Small intestine (tissue), 7 donors: ENCODE measurements around the gene ILF3. TPM values are rescaled to one million over a fixed set of nuclear protein-coding genes. Genes with fewer than 3 reads are reported as not detected.

Experiments
- DNase-seq, 2 donors: peaks; one replicate each; pipeline versions ENCODE4 v3.0.0 to v3.0.0-alpha.2; 2013
- FAIRE-seq: peaks from 2 replicates; lab custom pipeline; 2012; peaks lifted over from hg19 to GRCh38; lab: Jason Lieb, UNC
- H3K27ac ChIP-seq, 3 donors: one replicate each; pipeline ENCODE4 v1.5.1; 2013; ENCODE audit warnings: low read length in 2 of 3, mild to moderate bottlenecking in 2 of 3, control low read depth in 1 of 3, inconsistent platforms in 1 of 3, low read depth in 1 of 3, moderate library complexity in 1 of 3
- H3K27me3 ChIP-seq, 3 donors: one replicate each; pipeline ENCODE4 v1.6.1; 2013; ENCODE audit warnings: low read length in 3 of 3, inconsistent platforms in 1 of 3; ENCODE audit not compliant: control insufficient read depth in 3 of 3, insufficient read depth in 3 of 3
- H3K36me3 ChIP-seq, 3 donors: one replicate each; pipeline ENCODE4 v1.6.1; 2013; ENCODE audit warnings: low read length in 3 of 3, inconsistent platforms in 1 of 3, low read depth in 1 of 3, mild to moderate bottlenecking in 1 of 3, moderate library complexity in 1 of 3; ENCODE audit not compliant: control insufficient read depth in 3 of 3, insufficient read depth in 2 of 3
- H3K4me1 ChIP-seq, 3 donors: one replicate each; pipeline ENCODE4 v1.6.1; 2013; ENCODE audit warnings: low read length in 2 of 3, inconsistent platforms in 1 of 3, low read depth in 1 of 3, mild to moderate bottlenecking in 1 of 3, moderate library complexity in 1 of 3; ENCODE audit not compliant: control insufficient read depth in 3 of 3, insufficient read depth in 2 of 3
- H3K4me3 ChIP-seq, 3 donors: one replicate each; pipeline ENCODE4 v1.5.1; 2013; ENCODE audit warnings: low read length in 3 of 3, control low read depth in 1 of 3, inconsistent platforms in 1 of 3, low read depth in 1 of 3, mild to moderate bottlenecking in 1 of 3, moderate library complexity in 1 of 3
- H3K9me3 ChIP-seq, 2 donors: one replicate each; pipeline ENCODE4 v1.6.1; 2013; ENCODE audit warnings: low read depth in 1 of 2, low read length in 1 of 2; ENCODE audit not compliant: control insufficient read depth in 2 of 2, insufficient read depth in 1 of 2
- WGBS, 3 donors: extraction: QIAGEN DNeasy Blood & Tissue Kit; methylation state at CpG; one replicate each; pipeline ENCODE4 v1.1.7; 2013; 5-methylcytosine and 5-hydroxymethylcytosine counted together
- polyA plus RNA-seq, 4 donors: library from polyadenylated mRNA; stranded (reverse) in 3 of 4; unstranded in 1 of 4; fragments of 200-250 nt in 3 of 4; fragments of 120-200 nt in 1 of 4; gene quantifications; one replicate each; pipeline versions ENCODE4 v1.2.1 to v1.2.3, GENCODE V29; 2013
- donor health status: healthy with polysubstance abuse.
- donor health status: control.
- donor health status: control.
- donor health status: Bipolar disorder and iron deficiency.
- donor health status: healthy.

ILF3 gene
- polyA plus RNA-seq, 4 donors, result 37.3 to 170 (median 87.6) TPM

DNA sequence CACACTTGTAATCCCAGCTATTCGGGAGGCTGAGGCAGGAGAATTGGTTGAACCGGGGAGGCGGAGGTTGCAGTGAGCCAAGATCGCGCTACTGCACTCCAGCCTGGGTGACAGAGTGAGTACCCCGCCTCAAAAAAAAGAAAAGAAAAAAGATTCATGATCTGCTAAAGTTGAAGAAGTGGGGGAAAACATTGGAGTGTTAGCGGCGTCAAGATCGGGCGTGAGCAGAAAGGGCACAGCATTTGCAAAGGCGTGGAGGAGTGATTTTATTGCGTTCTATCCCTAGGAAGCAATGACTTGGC, 62.9 kb downstream of the ILF3 start:
- DNase-seq (no peak), FAIRE-seq (no peak)
- peak overlapping the region in 1 of 3 donors; percentile 18 for H3K4me3 ChIP-seq
- no peaks in the 10 kb centered on the region for H3K27me3 ChIP-seq
- WGBS, 3 donors, result 15 to 24% (median 20%) methylated on average over 12 of the region's 12 CpGs
- no peaks in the 10 kb centered on the region for H3K9me3 ChIP-seq
- peak overlapping the region in 2 of 3 donors; percentile 2 to 48 for H3K27ac ChIP-seq
- peaks cover 0 to 36% (median 2%) of the 10 kb centered on the region in 3 donors for H3K36me3 ChIP-seq
- H3K4me1 ChIP-seq, result peaks cover 0 to 37% (median 6%) of the 10 kb centered on the region in 3 donors

DNA sequence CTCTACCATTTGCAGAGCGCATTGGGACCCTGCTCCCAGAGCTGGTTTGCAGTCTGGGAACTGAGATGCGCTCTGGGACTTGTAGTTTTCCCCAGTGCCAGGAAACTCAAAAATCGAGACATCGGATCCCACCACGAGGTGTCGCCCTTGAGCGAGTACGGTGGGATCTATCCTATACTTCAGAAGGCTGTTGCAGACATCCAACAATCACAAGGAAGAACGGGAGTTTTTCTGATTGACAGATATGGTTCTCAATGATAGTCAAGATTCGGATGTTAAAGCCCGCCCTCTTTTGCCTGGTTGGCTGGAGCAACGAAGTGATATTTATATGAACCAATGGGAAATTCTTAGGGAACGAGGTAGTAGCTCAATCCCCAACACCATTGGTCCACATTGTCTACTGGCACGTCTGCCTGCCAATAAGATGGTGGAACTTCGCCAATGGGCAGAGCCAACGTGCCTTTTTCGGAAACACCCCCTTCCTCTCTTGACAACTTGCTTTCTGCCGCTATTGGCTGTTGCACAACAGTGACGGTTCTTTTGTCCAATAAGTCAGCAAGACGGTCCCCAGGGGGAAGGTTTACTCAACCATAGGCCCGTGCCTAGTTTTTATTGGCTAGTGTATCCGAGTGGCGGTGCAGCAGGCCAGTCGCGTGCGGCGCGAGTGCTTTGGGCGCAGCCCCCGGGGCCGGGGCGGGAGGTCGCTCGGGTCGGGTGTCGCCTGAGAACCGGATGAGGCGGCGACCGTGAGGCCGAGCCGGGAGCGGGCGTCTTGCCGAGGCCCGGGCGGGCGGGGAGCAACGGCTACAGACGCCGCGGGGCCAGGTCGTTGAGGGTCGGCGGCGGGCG, 63.4 kb downstream of the ILF3 start, which contains the start of gene DNM2:
TSS of gene DNM2 (plus strand) at position 724 of the 849 bp plus-strand sequence. CDS start 164 bp downstream, outside the sequence.
- no peaks in the 10 kb centered on the region for H3K9me3 ChIP-seq
- FAIRE-seq, result peak; percentile 95
- no peaks in the 10 kb centered on the region for H3K27me3 ChIP-seq
- peaks cover 0 to 32% (median 6%) of the 10 kb centered on the region in 3 donors for H3K4me1 ChIP-seq
- WGBS, 3 donors, result 1% methylated on average over 49 to 57 of the region's 57 CpGs
- peak within 1 kb of the TSS; percentile 71 to 91 (median 79) for H3K4me3 ChIP-seq
- H3K27ac ChIP-seq, result peak within 1 kb of the TSS; percentile 72 to 87 (median 87)
- peaks cover 0 to 37% (median 2%) of the 10 kb centered on the region in 3 donors for H3K36me3 ChIP-seq
- peak; percentile 100 for DNase-seq

DNA sequence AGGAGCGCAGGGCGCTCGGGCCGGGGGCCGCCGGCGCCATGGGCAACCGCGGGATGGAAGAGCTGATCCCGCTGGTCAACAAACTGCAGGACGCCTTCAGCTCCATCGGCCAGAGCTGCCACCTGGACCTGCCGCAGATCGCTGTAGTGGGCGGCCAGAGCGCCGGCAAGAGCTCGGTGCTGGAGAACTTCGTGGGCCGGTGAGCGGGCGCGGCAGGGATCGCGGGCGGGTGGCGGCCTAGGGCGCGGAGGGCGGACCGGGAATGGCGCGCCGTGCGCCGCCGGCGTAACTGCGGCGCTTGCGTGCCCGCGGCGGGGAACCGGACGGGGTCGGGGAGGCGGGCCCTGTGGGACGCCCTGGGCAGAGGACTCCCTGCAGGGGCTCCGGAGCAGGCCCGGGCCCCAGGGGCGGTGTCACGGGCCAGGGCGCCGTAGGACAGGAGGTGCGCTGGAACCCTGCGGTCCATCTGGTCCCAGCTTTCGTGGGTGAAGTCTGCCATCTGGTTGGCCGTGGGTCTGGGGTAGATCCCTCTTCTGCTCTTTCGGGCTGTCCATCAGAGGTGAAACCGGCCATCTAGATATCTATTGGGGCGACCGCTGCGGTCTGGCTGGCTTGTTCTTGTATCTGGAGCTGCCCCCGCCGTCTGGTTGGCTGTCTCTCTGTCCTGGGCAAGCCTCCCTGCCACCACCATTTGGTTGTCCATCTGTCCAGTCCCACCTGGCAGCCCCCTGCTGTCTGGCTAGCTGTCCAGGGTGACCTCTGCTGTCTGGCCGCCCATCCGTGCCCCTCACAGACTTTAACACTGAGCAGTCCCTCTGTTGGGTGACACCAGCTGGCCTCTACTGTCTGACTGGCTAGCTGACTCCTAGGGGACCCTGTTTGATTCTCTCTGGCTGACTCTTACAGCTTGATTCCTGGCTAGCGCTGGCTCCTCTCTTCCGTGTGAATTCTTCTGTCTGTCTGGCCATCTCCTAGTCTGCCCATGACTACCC, 64.4 kb downstream of the ILF3 start:
- WGBS, 3 donors, result 0 to 1% (median 0%) methylated on average over 58 to 70 of the region's 70 CpGs
- H3K27me3 ChIP-seq, result no peaks in the 10 kb centered on the region
- H3K9me3 ChIP-seq, result no peaks in the 10 kb centered on the region
- DNase-seq, result peak; percentile 34 to 77
- peak overlapping the region; percentile 72 to 87 (median 87) for H3K27ac ChIP-seq
- peak overlapping the region; percentile 71 to 91 (median 79) for H3K4me3 ChIP-seq
- FAIRE-seq, result no peak
- peaks cover 0 to 36% (median 2%) of the 10 kb centered on the region in 3 donors for H3K36me3 ChIP-seq
- peaks cover 0 to 23% (median 6%) of the 10 kb centered on the region in 3 donors for H3K4me1 ChIP-seq

DNA sequence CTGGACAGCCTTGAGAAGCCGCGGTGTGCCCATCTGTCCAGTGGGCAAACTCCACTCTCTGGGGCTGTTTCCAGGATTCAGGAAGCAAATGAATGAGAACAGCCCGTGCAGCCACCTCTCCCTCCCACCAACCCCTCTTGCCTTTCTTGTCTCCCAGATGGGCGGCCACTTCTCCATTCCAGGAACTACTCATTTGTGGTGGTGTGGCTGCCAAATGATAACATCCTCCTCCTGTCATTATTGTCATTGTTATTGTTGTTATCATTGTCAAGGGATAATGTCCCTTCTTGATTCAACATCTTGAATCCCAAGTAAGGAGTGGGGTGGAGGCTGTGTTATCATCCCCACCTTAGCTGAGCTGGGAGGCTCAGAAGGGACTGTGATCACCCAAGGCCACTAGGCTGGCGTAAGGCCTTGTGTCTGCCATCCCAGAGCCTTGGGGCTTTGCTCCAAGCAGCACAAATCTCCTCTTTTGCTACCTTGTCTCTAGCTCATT, 65.4 kb downstream of the ILF3 start:
- Histone ChIP-seq H3K4me3 (peak overlapping the region; percentile 71 to 91 (median 79)), H3K27ac (peak overlapping the region; percentile 72 to 87 (median 87)), H3K36me3 (peaks cover 0 to 43% (median 4%) of the 10 kb centered on the region in 3 donors), H3K9me3 (no peaks in the 10 kb centered on the region), H3K27me3 (no peaks in the 10 kb centered on the region), H3K4me1 (peaks cover under 1 to 18% (median 6%) of the 10 kb centered on the region in 3 donors)
- FAIRE-seq (no peak), DNase-seq (peak; percentile 39 to 56)
- WGBS, 3 donors, result 18 to 33% (median 25%) methylated on average over 5 of the region's 5 CpGs

DNA sequence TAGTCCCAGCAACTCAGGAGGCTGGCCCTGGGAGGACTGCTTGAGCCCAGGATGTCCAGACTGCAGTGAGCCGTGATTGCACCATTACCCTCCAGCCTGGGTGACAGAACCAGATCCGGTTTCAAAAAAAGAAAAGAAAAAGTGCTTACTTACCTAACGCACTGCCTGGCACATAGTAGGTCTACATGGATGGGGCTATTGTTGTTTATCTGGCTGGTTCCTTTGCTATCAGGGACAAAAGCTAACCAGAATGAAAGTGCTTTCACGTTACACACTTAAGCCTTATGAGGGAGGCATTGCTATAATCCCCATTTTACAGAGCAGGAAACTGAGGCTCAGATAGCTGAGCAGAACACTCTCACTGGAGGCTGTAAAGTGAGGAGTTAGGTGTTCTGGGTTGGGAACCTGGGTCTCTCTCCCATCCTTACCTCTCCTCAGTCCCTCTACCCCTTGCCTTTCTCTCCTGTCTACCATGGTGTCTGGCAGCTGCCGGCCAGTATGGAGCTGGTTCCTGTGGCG, 66.5 kb downstream of the ILF3 start:
- Histone ChIP-seq H3K9me3 (no peaks in the 10 kb centered on the region), H3K27ac (peak overlapping the region in 1 of 3 donors; percentile 13), H3K4me3 (no peak overlapping the region), H3K36me3 (peaks cover 0 to 54% (median 4%) of the 10 kb centered on the region in 3 donors), H3K27me3 (no peaks in the 10 kb centered on the region), H3K4me1 (peaks cover 6 to 18% (median 8%) of the 10 kb centered on the region in 3 donors)
- DNase-seq (no peak), FAIRE-seq (no peak)
- WGBS, 3 donors, result 88 to 90% (median 90%) methylated on average over 6 of the region's 6 CpGs

DNA sequence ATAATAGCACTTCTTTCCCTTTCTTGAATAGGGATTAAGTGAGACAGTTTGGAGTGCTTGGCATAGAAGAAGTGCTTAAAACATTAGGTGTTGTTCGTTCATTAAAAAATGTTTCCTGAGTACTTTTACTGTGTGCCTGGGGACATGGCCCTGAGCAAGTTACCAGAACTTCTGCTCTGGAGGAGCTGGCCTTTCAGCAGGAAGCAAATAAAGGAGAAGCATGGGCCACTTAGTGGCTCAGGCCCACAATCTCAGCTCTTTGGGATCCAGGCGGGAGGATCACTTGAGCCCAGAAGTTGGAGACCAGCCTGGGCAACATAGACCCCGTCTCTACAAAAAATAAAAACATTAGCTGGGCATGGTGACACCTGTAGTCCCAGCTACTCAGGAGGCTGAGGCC, 69.4 kb downstream of the ILF3 start:
- Histone ChIP-seq H3K36me3 (peaks cover 0 to 73% (median 4%) of the 10 kb centered on the region in 3 donors), H3K27me3 (no peaks in the 10 kb centered on the region), H3K27ac (no peak overlapping the region), H3K9me3 (no peaks in the 10 kb centered on the region), H3K4me1 (peaks cover 7 to 27% (median 16%) of the 10 kb centered on the region in 3 donors), H3K4me3 (no peak overlapping the region)
- 85 to 93% (median 87%) methylated on average over 3 of the region's 3 CpGs for WGBS, 3 donors
- FAIRE-seq (no peak), DNase-seq (no peak)

DNA sequence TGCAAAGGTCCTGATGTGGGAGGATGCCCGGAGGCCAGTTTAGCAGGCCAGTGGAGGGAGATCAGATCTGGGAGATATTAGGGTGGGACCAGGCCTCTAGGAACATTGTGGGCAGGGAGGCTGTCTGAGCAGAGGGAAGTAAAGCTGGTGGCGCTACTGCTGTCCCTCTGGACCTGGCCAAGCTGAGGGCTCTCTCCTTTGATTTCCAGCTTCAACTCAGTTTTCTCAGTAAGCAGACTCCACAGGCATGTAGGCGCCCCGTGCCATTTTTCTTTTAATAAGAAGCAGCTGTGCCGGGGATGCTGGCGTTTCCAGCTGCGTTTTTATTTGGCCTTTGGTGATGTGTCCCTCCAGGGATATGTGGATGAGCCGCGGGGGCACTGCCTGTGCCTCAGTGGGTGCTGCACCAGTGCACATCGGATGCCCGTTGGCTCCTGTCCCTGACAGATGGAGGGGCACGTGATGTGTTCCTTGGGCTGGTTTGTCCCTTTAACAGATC, 70.5 kb downstream of the ILF3 start:
- Histone ChIP-seq H3K36me3 (peaks cover 0 to 77% (median 4%) of the 10 kb centered on the region in 3 donors), H3K4me3 (no peak overlapping the region), H3K27me3 (no peaks in the 10 kb centered on the region), H3K4me1 (peaks cover 7 to 22% (median 16%) of the 10 kb centered on the region in 3 donors), H3K27ac (peak overlapping the region in 1 of 3 donors; percentile 27), H3K9me3 (no peaks in the 10 kb centered on the region)
- FAIRE-seq (no peak), DNase-seq (no peak)
- WGBS, 3 donors, result 80 to 85% (median 80%) methylated on average over 12 of the region's 12 CpGs
